Measurements from ENCODE around the gene MGMT.

The MGMT gene

DNA sequence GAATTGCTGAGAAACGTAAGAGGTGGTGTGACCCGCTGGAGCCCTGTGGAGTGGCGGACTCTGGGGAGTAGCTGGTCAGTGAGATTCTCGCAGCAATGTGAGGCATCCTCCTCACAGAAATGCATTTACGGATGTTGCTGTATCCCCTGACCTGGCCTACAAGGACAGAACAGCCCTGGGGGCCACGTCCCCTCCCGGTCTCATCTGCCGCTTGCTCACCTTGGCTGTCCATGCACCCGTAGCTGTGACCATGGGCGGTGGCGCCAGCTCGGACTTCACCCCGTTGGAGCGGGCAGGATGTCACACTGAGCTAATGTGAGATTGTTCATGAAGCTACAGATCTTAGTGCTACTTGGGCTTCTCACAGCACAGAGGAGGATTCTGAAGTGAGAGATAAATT, 303.2 kb downstream of the MGMT start:
- no peak for DNase-seq (ENCODE audit: low spot score)
- no peak for FAIRE-seq

DNA sequence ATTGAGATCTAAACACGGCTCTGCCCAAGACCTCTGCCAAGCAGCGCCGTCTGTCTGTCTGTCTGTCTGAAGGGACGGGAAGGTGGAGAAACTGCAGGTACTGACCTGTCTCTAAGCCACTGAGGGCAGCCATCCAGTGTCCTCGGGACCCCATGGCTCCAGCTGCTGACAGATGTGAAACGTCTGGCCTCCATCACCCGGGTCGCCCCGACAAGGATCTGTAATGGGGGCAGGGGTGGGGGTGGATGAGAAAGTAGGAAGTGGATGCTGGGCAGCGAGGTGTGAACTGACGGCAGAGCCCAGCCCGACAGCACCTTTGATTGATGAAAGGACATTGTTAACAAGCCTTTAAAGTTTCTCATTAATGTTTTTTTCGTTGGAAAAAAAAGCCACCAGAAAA, 304.0 kb downstream of the MGMT start:
- no peak for DNase-seq (ENCODE audit: low spot score)
- FAIRE-seq = no peak

- no peak for FAIRE-seq
- no peak for DNase-seq (ENCODE audit: low spot score)
Observed at GRCh38 chr10:129771576-129771975, 304.5 kb downstream of the MGMT start.

GRCh38 chr10:129771991-129772431, 305.0 kb downstream of the MGMT start:
- FAIRE-seq (no peak), DNase-seq (ENCODE audit: low spot score) (no peak)

- FAIRE-seq (no peak), DNase-seq (ENCODE audit: low spot score) (no peak)
Observed at GRCh38 chr10:129772468-129773358, 305.7 kb downstream of the MGMT start.

- no peak for FAIRE-seq
- DNase-seq (ENCODE audit: low spot score) = no peak
Observed at GRCh38 chr10:129773359-129773990, 306.4 kb downstream of the MGMT start.

DNA sequence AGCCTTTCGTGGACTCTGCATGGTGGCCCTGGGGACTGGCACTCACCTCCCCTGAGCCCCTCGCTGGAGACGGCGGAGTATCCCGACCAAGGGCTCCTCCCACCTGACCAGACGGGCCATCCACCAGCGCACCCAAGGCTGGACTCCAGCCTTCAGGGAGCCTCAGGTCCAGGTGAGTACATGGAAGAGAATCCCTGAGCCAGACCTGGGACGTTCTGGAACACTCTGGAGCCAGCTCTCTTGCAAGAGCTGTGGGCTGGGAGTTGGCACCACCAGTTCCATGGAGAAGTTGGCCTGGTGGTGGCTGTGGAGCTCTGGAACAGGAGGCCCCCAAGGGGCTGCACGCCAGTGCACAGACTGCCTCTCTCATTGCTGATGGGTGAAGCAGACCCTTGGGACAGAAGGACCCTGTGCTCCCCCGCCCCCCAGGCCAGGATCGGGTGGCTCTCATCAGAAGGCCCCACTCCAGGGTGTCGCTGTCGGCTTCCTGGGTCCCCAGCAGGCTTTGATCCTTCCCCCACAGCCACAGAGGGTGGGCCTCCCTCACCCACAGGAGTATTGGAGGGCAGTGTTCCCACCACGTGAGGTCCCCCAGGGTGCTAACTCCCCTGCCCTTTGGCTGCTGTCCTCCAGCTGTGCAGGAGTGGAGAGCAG, 307.2 kb downstream of the MGMT start:
- no peak for DNase-seq (ENCODE audit: low spot score)
- FAIRE-seq = no peak

- no peak for DNase-seq (ENCODE audit: low spot score)
- no peak for FAIRE-seq
Observed at GRCh38 chr10:129774736-129775401, 307.8 kb downstream of the MGMT start.

- no peak for FAIRE-seq
- DNase-seq (ENCODE audit: low spot score) = no peak
Observed at GRCh38 chr10:129775681-129776080, 308.6 kb downstream of the MGMT start.

- DNase-seq (ENCODE audit: low spot score) = no peak
- FAIRE-seq = no peak
Observed at GRCh38 chr10:129777687-129778086, 310.6 kb downstream of the MGMT start.

DNA sequence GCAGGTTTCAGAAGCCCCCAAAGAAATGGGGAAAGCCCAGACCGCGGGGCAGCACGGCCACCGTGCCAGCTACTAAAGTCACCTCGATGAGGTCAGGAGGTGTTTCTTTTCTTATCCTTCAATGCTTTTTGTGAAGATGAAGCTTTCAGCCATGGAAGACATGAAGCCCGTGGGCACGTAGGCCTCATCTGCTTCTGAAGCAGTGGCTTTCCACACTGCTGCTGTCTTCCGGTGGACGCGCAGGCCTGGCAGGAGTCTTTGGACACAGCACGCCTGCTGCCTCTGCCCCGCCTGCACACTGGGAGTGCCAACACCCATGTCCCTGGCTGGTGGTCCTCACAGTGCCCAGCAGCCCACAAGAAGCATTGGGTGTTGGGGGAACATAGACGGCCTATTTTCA, 311.5 kb downstream of the MGMT start:
- no peak for FAIRE-seq

GRCh38 chr10:129779126-129780111, 312.4 kb downstream of the MGMT start:
- FAIRE-seq (no peak), DNase-seq (ENCODE audit: low spot score) (no peak)

More for the DNA sequence above, 311.5 kb downstream of the MGMT start:
- DNase-seq (ENCODE audit: low spot score) = no peak

GRCh38 chr10:129780198-129780597, 313.2 kb downstream of the MGMT start:
- DNase-seq (ENCODE audit: low spot score) (no peak), FAIRE-seq (no peak)

GRCh38 chr10:129780901-129781795, 314.1 kb downstream of the MGMT start:
- DNase-seq (ENCODE audit: low spot score) (no peak), FAIRE-seq (no peak)

GRCh38 chr10:129784291-129784690, 317.2 kb downstream of the MGMT start:
- FAIRE-seq (no peak), DNase-seq (ENCODE audit: low spot score) (no peak)

DNA sequence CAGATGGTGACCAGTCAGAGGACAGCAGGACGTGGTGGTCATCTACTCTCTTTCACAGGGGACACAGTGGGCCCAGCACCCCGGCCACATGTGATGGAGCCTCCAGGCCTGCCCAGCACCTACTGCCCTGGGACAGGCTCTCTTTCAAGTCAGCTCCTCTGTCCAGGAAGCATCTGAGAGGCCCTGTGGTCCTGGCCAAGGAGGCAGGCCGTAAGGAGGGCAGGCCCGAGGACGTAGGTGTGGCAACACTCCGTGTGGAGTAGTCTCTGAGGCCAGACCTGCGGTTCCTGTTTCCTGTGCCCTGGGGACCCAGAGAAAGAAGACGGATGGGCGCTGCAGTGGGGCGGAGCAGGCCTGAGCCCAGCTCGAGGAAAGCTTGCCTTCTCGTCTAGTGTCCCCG, 317.9 kb downstream of the MGMT start:
- DNase-seq (ENCODE audit: low spot score) (no peak), FAIRE-seq (no peak)

- FAIRE-seq = no peak
- no peak for DNase-seq (ENCODE audit: low spot score)
Observed at GRCh38 chr10:129785536-129785981, 318.5 kb downstream of the MGMT start.

- no peak for FAIRE-seq
Observed at GRCh38 chr10:129786216-129786615, 319.2 kb downstream of the MGMT start.

DNA sequence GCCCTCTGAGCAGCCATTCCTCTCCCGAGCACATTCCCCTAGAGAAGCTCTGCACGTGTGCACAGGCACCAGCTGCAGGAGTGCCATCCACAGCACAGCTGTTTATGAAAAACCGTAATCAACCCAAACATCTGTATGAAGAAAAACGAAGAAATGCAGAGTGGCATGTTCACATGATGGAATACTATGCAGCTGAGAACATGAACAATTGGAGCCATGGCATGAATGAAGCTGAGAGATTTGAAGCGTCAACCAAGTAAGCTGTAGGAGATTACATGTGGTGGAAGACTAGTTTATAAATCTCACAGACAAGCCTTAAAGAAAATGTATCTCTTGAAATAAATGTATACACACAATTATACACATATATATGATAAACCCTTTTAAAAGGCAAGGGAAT, 320.5 kb downstream of the MGMT start:
- FAIRE-seq (no peak), DNase-seq (ENCODE audit: low spot score) (no peak)

More at GRCh38 chr10:129786216-129786615, 319.2 kb downstream of the MGMT start:
- no peak for DNase-seq (ENCODE audit: low spot score)
